T-helper 9 cell (primary cell): ENCODE measurements around the gene PSMD6.
A peak's percentile ranks its signal among the peaks of the same experiment; 100 is the strongest.

ENCODE experiments used
- DNase-seq: peaks from one replicate; pipeline ENCODE4 v3.0.0-alpha.2; 2020

PSMD6 gene

DNA sequence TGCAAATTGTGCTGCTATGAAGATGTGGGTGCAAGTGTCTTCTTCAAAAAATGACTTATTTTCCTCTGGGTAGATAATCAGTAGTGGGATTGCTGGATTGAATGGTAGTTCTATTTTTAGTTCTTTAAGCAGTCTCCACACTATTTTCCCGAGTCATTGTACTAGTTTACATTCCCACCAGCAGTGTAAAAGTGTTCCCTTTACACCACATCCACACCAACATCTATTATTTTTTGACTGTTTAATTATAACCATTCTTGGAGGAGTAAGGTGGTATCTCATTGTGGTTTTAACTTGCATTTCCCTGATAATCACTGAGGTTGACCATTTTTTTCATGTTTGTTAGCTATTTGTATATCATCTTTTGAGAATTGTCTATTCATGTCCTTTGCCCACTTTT, 19.7 kb upstream of the PSMD6 start:
- no peak for DNase-seq

DNA sequence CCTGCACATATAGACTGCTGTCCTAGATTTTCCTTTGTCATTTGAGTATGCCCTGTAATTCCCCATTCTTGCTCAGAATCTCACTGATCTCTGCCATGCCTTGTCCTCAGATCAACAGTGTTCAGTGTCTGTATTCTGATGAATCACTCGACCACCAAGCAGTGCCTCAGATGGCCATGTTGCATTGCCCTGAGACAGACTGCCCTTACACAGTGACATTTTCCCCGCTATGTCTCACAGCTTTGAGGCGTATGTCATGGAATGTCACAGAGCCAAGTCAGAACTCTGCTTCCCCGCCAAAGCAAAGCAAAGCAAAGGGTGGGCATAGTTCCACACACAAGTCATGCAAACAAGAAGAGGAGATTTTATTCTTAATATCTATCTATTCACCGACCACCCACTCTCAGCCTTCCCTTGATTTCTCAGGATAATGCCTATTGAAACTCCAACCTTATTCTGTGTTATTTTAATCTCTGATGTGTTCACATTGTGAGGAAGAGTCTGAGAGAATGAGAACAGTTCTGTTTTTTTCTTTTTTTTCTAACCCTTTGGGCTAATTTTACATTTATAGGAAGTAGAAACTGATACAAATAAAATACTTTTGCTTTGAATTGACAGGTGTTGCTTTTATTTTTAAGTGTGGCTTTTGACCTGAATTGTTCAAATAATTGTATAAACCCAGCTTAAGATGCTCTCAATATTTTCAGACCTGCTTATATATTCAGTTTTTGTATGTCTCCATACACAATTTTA, 16.9 kb upstream of the PSMD6 start:
- DNase-seq, result no peak

DNA sequence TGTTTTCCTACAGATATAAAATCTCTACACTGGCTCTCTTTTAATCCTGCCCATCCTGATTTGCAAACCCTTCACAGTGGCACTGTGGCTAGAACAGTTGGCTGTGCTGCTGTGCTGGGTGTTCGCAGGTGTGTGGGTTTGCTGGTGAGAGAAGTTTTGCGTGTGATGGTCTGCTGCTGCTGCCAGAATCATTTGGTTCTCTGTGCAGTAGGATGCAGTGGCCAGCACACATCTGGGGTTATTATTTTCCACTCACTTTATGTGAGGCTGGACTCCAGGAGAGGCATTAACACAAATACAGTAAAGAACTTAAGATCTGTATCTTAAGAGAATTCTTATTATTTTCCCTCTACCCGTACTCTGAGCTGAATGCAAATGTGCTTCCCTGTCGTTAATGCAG, 16.0 kb upstream of the PSMD6 start:
- DNase-seq, result no peak

DNA sequence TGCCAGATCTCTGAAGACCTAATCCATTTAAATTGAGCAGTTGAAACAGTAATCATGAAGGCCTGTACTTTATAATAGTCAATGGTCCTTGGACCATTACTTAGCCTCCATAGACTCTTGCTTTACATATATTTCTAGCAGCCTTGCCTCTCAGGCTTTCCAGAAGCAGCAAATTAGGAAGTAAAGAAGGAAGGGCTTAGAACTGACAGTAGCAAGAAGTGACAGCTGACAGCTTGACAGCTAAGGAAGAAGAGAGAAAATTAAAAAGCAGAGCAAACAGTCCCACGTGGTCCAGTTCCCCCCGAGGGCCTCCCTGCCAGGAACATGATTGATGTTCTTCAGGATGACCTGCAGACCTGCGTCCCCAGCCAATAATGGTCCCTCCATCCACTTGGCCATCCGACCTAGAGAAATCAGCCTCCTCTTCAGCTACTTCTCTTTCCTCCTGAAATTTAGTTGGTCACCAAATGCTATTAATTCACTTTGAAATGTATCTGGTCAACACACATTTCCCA, 15.0 kb upstream of the PSMD6 start:
- DNase-seq, result no peak

DNA sequence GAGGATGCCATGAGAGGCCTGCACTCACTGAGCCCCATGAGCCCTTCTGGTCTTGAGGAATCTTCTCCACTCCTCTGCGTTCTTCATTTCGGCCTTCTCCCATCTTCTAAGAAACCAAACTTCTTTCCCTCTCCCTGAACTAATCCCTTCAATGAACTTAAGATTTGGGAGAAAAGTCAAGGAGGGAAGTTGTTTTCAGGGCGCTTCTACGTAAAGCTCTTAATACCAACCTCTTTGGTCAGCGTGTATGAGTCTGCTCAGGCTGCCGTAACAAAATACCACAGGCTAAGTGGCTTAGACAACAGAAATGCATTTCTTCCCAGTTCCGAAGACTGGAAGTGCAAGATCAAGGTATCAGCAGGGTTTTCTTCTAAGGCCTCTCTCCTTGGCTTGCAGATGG, 13.8 kb upstream of the PSMD6 start:
- DNase-seq, result no peak

DNA sequence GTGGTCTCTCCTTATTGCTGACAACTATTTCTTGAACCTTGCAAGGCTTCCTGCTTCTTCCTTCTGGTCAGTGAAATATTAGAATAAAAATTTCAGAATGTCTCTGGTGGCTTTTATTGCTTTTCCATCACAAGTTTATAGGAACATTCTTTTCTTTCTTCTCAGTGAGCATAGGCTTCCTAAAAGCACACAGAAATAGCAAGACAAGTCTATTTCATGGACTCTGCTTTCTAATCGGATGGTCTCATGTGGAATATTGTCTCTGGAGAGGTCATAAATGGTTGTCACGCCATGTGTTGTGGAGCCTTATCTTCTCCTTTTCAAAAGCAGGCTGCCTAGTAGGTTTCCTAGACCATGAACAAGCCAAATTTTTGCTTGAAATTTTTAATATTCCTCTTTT, 9.8 kb upstream of the PSMD6 start:
- DNase-seq, result no peak

DNA sequence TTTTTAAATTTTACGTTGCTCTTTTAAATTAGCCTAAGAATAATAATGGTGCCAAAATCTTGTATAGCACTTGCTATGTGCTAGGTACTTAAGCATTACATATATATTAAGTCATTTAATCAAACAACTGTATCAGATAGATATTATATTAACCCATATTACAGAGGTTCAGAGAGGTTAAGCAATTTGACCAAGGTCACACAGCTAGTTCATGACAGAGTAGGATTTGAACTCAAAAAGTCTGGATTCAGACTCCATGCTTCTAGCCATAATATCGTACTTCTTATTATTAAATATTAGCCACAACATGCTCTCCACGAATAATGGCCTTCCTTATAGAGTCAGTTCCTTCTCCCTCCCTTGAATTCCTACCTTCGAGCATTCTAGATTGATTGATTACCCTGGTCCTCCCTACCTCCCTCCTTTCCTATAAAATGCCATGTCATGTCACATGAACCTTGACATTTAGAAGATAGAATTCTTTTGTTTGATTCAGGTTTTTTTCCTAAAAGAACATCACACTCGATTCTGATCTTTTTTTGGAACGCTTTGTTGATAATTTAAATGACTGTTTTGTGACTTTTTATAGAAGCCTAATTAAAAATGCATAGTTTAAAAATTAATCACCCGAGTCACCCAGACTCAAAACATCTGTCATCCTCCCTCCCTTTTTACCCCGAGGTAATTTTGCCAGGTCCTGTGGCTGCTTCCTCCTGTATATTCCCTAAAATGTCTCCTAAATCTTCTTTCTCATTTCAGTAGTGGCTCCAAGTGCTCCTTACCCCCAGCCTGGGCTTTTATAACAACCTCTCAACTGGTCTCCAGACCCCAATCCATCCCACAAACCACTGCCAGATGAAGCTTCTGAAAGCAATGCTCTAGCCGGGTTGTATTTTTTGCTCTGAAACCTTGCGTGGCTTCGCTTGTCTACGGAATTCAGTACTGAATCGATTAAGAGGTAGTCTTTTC, 8.5 kb upstream of the PSMD6 start:
- DNase-seq, result no peak

DNA sequence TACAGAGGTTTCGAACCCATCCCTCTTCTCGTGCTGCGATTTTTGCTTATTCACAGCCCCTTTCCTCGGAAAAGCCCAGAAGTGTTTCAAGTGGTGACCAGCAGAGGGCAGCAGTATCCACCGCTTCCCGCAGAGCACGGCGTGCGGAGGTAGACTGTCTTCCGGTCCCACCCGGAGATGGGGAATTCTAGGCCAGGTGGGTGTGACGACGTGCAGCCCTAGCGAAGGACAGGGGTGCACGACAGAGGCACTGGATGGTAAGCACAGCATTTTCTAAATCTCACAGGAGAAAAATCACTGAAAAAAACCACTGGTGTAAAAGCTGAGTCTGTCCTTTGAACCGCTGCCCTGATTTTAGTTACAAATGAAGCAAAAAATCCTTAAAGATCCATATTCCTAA, 7.4 kb upstream of the PSMD6 start:
- peak; percentile 71 for DNase-seq

DNA sequence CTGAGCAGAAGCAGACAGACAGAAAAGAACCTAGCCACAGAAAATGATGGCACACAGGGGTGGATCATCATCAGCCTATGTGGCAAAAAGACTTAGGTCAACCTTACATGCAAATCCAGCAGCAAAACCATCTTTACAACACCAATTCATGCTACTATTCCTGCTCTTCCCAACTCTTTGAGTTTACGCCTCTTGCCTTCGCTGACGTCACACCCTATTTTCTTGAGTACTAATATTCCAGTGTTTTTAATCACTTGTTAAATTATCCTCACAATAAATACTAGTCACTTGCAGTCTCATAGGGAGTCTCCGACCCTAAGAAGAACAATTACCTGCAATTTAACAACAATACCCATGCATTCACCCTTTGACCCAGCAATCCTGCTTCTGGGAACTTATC, 6.0 kb upstream of the PSMD6 start:
- DNase-seq, result no peak

DNA sequence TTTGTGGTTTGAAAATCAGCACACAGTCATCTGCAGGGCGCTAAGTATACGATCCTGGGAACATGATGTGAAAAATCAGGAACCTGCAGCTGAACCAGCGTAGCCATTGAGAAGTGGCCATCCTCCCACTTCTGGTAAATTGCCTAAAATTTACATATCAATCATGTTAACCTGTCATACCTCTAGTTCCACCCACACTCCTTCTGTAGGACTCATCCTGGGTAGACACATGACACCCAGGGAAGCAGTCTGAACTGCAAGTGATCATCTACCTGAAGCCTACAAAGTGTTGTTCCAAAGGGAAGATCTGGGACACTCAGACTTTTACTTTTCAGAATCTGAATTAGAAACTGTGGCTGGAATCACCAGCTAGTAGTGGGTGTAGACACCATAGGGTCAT, 5.5 kb upstream of the PSMD6 start:
- no peak for DNase-seq

DNA sequence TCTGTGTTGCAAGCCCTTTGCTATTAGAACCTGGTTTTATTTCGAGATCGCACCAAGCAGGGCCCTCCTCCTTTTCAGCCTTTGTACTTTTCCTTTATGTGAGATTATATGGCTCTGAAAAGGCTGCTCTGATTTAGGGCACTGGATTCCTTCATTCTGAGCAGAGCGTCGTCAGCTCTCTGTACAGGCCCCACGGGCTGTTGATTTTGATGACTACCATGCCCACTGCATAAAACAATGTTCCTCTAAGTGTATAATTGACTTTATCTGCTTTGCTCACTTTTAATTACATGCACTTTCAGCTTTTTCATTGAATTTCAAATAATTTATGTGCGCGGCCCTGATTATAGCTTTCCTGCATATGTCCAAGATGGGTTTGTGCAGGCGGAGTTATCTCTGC, 4.4 kb upstream of the PSMD6 start:
- no peak for DNase-seq

DNA sequence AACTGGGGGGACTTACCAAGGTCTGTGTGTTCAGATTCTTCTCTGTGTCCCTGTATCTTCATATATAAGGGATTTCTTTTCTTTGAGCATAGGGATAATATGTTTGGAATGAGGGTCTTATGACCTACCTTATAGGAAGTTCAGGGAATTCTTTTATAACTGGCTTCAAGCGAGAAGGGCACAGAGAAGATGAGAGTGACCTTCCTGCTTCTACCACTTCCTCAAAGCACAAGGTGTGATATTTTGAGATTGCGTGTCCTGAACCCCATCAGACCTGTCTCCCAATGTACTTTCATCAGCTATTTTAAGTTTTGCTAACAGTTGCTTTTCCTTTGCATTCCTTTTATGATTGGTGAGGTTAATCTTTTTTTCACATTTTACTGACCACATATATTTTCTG, 3.1 kb upstream of the PSMD6 start:
- no peak for DNase-seq

DNA sequence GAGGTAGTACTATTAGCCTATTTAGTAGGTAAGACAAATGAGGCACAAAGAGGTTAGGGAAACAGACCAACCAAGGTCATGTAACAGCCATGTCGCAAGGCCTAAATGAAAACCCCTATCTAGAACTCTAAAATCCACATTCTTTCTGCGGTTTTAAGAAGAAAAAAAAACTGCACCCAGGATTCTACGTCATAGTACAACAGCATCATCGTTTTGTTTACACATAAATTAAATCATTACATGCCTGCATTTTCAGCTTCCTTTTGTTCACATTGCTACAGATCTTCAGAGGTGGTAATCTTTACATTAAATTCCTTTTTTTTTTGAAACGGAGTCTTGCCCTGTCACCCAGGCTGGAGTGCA, 548 bp upstream of the PSMD6 start:
- DNase-seq, result no peak

DNA sequence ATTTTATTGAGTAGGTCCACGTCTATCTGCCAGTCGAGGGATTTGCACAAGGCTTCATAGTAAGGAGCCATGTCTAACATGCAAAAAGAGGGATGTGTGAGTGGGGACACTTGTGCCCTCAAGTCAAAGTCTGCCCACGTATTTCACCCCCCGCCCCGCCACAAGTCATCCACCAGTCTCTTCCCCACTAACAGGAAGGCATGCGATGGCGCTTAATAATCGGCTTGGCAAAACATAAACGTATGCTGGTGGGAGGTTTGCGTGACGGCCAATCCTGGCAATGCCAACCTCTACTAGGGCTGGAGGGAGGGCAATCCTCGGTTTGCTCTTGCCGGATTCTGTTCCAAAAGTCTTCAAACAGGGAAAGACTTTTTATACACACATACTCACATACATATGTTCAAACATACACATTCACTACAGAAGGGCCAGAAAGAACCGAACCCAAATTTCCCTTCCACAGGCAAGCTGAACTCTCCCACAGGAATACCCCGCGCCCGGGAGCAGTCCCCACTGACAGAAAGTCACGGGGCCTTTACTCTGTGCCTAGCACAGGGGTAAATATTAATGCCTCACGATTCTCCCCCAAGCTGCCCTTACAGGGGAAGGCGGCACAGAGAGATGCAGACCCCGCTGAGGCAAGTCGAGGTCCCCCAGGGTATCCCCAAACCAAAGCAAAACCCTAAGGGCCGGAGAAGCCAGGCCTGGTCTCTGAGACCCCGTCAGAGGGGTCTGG, 675 bp downstream of the PSMD6 start:
- DNase-seq, result no peak

DNA sequence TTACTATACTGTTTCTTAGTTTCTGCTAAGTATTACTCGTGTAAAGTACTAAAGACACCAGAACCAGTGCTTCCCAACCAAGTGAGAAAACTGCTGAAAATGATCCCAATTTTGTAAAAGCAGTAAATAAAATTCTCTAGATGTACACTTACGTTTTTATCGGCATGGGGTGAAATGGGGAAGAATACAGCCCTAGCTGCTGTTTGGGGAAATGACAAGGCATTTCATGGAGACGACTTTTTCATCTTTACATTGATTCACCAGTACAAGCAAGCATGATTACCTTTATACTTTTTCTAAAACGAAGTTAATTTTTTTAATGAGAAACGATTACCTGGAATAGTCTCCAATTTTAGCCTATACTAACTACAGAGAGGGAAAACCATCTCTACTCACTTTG, 1.4 kb downstream of the PSMD6 start:
- no peak for DNase-seq

DNA sequence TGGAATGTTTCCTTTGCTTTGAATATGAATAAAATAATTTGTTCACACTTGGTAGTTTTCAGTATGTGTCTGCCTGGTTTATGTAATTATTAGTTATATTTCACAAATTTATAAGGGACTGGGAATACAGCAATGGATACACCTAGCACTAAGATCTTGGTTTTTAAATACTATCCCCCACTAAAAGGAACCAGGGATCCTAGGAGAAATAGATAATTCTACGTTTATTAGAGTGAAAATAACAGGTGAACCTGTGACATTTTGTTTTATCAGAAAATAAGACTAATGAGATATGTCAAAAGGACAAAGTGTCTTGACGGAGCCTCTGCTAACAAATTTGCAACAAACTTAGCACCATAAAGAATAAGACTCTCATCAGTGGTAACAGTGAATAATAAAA, 3.4 kb downstream of the PSMD6 start:
- no peak for DNase-seq

DNA sequence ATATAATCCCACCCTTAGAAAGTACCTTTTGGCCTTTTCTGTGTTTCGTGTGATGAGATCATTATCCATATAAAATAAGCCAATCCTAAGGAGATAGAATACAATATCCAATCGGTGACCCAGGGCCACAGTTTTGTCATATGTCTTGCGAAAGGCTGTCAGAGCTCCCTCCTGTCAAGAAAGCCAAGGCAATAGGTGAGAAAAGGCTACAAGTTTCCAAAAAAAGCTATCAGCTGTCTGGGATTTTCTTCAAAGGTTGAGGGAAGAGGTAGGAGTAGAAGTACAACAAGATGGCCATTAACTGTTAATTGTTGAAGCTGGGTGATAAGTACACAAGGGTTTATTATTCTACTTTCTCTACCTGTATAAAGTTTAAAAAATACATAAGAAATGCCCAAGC, 4.0 kb downstream of the PSMD6 start:
- DNase-seq, result no peak

DNA sequence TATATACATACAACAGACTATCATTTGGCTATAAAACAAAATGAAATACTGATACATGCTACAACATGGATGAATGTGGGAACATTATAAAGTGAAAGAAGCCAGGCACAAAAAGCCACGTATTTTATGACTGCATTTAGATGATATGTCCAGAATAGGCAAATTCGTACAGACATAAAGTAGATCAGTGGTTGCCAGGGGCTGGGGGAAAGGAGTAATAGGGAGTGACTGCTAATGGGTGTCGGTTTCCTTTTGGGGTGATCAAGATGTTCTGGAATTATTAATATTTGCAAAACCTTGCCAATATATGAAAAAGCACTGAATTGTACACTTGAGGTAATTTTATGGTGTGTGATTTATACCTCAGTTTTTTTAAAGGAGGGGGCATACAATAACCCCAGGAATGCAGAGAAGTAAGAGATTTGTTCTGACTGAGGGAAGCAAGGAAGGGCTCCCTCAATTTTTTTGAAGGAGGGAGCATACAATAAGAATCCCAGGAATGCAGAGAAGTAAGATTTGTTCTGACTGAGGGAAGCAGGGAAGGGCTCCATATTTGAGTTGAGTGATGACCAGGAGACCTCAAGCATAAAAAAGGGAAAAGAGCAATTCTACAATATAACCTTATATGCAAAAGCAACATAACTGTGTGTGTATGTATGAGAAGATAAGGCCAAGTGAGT, 6.2 kb downstream of the PSMD6 start:
- no peak for DNase-seq

DNA sequence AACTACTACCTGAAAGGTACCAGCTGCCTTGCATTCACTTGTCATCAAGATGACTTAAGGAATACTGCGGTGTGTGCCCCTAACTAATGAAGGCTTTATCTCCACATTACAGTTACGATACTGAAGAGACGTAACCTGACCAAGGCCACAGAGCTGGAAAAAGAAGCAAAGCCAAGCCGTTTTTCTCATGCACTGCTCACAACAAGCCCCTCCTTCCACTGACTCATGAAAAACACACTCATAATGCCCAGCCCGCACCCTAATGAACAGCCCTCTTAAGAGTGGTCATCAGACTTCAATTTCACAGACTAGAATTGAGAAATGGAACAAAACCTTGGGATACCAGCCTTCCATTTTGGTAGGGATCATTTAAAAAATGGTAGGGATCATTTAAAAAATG, 11.6 kb downstream of the PSMD6 start:
- no peak for DNase-seq

DNA sequence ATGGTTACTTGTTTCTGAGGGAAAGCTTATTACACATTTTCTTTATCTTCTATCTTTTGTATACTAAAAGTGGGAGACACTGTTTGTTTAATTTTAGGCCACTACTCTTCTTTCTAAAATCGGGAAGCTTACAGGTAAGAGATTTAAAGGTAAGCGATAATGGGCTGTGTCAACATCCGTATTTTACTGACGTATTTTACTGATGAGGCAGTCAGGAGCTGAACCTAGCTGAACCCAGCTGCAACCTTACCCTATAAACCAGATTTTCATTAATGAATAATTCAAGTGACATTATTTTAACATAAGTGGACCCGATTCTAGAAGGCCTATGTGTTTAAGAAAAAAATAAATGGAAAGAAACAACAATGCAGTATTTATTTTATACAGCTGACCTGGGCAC, 13.1 kb downstream of the PSMD6 start:
- no peak for DNase-seq

DNA sequence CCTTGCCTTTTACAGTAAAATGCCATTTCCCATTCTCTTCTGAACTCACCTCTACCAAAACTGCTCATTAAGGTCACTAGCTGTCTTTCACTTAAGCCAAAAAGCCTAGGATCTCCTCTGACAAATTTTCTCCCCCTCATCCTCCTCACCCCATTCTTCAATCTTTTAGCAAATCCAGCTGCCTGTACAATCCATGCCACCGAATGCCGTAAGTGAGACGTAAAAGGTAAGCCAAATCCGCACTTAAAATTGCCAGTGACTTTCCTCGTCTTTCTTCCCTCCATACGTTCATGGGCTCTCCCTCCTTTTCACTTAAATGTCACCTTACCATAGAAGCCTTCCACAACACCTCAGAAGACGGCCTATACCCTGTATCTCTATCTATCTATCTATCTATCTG, 13.8 kb downstream of the PSMD6 start:
- DNase-seq, result no peak

DNA sequence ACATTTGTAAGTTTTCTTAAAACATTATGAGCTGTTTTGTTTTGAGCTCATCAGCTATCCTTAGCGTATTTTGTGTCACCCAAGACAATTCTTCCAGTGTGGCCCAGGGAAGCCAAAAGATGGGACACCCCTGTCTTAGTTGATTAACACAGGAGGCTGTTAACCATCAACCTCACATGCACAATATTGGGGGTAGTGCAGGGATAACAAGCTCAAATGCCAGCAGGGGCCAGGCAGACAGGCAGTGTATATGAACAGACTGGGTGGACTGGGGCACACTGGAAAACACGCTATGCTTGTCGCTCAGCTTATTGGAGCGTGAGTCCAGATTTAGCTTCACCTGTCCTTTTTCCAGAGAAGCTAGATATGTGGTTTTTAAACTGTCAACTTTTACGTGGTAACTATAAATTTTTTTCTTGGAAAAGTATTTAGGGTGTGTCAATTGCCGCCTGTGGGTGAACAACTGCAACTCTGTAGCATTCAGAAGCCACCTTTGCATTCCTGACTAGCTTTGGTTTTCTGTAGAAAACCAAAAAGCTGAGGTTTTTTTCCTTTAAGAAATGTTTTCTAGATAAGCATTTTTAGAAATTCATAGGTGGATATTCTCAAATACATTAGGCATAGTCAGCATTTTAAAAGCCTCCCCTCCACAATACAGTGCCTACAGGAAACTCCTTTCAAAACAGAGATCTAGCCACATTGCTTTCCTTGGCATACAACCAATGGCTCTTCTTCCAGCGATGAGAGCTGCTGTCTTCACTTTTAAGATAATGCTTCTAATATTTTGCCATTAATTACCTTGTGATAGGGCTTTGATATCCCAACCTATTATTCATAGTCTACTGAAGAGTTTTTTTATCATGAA, 14.6 kb downstream of the PSMD6 start:
- DNase-seq, result no peak
